ENCODE measurements around the gene DGKH.

DGKH gene, protein sequence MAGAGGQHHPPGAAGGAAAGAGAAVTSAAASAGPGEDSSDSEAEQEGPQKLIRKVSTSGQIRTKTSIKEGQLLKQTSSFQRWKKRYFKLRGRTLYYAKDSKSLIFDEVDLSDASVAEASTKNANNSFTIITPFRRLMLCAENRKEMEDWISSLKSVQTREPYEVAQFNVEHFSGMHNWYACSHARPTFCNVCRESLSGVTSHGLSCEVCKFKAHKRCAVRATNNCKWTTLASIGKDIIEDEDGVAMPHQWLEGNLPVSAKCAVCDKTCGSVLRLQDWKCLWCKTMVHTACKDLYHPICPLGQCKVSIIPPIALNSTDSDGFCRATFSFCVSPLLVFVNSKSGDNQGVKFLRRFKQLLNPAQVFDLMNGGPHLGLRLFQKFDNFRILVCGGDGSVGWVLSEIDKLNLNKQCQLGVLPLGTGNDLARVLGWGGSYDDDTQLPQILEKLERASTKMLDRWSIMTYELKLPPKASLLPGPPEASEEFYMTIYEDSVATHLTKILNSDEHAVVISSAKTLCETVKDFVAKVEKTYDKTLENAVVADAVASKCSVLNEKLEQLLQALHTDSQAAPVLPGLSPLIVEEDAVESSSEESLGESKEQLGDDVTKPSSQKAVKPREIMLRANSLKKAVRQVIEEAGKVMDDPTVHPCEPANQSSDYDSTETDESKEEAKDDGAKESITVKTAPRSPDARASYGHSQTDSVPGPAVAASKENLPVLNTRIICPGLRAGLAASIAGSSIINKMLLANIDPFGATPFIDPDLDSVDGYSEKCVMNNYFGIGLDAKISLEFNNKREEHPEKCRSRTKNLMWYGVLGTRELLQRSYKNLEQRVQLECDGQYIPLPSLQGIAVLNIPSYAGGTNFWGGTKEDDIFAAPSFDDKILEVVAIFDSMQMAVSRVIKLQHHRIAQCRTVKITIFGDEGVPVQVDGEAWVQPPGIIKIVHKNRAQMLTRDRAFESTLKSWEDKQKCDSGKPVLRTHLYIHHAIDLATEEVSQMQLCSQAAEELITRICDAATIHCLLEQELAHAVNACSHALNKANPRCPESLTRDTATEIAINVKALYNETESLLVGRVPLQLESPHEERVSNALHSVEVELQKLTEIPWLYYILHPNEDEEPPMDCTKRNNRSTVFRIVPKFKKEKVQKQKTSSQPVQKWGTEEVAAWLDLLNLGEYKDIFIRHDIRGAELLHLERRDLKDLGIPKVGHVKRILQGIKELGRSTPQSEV

DNA sequence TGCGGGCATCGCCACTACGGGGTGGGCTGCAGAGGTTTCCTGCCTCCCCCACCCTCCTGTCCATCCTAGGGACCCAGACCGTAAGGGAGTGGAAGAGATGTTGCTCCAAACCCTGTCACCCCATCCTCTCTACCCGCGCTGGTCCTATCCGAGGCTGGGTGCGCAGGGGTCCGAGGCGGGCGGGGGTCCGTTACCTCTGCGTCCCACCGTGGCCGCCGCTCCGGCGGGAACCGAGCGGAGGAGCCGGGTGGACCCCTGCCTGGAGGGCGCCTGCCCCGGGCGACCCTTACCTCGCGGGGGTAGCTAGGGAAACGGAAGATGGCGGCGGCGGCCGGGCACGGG lies at the start of gene DGKH:
Gene DGKH, plus strand, starts transcription at position 307 of the 342 bp plus-strand sequence. CDS start 126 bp downstream, outside the sequence.
- no peak for DNase-seq

DNA sequence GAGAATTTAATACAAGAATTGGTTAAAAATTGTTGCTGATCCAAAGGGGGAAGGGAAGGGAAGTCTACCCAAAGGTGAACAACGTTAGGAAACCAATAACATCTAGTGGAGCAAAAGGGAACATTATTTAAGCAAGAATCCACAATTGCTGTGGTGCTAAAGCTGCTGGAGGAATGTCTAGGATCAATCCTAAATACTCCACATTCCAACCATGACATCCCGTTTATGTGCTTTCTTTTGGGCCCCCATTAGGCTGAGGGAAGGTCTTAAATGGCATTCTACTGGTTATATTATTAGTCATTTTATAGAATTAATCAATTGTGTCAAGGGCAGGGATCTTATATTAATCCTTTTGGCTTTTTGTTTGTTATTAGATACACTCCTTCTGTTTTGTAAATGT lies 47.6 kb upstream of the DGKH start:
- DNase-seq: no peak

DNA sequence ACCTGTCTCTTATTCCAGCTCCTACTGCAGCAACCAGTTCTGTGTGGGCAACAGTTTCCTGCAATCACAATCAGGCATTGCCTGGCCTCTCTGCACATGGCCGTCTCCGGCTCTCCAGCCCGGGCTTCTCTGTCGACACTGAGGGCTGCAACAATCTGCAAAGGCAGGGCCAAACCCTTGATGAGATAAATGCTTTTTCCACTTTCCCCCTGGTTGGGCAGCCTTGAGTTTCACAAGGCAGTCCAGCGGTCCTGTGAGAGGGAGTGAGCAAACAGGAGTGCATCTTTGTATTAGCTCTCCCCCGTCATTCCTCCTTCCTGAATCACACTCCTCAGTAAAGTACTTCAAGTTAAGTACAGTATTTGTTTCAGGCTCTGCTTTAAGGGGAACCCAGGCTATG lies 46.9 kb upstream of the DGKH start:
- no peak for DNase-seq

DNA sequence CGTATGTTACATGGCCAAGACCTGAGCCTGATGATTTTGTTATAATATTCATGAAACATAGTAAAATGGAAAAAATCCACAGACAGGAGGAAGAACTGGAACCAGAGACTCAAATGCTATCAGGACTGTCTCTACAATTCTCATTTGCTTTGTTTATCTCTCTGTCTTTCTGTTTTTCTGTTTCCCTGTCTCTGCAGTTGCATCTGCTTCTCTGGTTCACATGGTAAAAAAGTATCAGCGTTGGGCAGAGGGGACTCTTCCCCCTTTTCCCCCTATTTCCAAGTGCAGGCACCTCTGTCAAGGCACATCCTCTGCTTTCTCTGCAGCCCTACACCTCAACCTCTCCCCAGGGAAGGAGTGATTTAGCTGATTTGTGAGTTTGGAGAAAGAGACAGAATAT lies 46.4 kb upstream of the DGKH start:
- DNase-seq: no peak

DNA sequence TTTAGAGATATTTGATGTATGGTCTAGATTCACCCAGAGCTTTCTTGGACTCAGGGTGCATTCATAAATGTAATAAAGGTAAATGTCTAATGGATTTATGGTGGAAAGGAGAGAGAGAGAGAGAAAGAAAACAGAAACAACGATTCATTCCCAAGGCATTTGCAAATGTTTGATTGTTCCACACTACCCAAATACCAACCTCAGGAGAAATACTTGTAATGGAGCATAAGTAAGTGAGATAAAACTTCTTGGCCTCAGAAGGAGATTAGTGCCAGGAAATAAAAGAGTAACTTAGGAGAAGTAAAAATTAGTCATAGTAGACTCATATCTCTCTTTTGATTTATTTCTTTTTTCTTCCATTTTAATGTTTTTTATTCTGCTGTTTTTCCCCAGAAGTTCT lies 40.6 kb upstream of the DGKH start:
- no peak for DNase-seq

DNA sequence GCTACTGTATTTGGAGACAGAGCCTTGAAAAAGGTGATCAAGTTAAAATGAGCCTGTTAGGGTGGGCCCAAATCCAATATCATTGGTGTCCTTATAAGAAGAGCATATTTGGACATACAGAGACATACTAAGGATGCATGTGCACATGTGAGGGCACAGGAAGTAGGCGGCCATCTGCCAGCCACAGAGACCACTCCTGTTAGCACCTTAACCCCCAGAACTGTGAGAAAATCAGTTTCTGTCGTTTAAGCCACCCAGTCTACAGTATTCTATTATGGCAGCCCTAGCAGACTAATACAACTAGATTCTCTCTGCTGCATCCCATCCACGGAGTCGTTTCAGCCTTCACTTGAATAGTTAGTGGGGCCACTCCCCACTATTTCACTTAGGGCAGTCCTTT lies 39.4 kb upstream of the DGKH start:
- no peak for DNase-seq

DNA sequence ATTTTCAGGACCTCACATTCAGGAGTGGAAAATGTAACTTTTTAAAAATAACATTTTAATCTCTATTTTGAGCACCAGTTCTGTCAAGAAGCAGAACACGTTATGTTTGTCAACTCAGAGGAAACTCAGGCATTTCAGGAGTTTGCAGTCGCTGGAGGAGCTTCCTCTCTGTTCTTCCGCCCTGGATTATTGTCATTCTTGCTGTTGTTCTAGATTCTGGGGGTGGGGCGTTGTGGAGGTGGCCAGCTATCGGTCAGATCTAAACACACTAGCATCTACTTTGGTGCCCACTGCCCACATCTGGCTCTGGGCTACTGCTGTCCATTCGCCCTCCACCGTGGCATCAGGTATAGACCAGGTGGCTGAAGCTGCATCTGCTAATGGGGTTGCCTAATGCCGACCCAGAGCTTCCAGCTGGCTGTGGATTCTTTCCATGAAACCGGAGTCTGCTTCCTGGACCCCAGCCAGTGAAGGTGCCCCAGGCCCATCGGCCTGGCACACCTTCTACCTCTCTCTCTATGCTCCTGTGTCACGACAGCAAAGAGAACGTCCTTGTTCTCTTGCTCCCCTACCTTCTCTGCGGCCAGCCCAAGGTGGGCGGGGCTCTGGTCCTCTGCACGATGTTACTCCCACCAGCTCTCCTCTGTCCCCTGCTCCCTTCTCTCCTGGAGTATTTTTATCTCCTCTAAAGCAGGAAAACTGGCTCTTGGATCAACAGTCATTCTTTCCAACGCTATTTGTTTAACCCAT lies 36.7 kb upstream of the DGKH start:
- DNase-seq: no peak

DNA sequence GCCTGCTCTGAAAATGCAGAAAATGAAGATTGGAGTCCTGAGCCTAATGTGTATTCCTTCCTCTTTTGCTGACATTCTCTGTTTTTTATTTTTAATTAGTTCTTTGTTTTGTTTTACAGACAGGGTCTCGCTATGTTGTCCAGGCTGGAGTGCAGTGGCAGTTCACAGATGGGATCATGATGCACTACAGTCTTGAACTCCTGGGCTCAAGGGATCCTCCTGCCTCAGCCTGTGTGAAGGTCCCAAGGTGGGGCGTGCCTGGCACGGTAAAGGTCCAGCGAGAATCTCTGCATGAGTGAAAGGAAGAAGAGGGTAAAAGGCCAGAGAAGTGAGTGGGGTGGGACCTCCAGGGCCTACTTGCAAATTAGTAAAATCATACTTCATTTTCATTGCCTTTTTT lies 34.3 kb upstream of the DGKH start:
- DNase-seq: no peak

DNA sequence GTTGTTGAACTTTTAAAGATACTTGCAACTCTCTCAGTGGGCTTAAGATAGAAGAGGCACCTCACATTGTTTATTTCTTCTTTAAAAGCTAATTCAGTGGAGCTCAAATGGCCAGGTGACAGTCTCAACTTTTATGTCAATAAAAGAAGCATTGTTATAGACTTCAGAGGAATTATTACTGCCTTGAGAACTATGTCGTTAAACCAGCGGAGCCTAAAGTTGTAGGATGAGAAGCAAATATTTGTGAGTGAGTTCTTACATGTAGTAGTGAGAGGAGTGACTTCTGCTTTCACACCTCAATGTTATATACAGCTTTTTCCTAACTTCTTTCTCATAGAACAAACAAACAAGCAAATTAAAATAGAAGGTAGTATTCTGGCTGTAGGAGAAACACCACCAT lies 31.2 kb upstream of the DGKH start:
- no peak for DNase-seq

DNA sequence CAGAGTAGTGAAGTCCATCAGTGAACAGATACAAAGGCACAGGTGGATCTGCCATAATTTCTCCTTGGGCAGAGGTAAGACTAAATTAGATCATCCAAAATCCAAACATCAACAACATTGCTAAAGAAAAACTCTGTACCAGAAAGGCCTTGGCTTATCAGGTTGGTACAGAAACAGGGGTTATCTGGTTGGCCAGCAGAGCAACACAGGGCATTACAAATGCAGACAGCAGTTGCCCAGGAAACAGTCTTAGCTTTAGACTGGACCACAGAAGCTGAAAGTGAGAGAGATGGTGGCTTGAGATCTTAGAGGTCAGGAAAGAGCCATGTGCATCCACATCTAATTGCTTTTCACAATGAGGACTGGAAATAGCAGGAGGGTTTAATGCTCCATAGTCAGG lies 26.6 kb upstream of the DGKH start:
- no peak for DNase-seq

DNA sequence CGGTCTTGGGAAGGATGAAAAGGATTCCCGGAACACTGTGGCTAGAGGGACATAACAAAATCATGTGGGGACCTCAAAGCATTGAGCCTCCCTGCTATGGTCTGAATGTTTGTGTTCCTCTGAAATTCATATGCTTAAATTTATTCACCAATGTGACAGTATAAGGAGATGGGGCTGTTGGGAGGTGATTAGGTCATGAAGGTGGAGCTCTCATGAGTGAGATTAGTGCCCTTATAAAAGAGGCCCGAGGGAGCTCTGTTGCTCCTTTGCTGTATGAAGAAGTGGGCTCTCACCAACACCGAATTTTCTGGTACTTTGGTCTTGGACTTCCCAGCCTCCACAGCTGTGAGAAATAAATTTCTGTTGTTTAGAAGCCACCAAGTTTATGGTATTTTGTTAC lies 26.1 kb upstream of the DGKH start:
- DNase-seq: no peak

DNA sequence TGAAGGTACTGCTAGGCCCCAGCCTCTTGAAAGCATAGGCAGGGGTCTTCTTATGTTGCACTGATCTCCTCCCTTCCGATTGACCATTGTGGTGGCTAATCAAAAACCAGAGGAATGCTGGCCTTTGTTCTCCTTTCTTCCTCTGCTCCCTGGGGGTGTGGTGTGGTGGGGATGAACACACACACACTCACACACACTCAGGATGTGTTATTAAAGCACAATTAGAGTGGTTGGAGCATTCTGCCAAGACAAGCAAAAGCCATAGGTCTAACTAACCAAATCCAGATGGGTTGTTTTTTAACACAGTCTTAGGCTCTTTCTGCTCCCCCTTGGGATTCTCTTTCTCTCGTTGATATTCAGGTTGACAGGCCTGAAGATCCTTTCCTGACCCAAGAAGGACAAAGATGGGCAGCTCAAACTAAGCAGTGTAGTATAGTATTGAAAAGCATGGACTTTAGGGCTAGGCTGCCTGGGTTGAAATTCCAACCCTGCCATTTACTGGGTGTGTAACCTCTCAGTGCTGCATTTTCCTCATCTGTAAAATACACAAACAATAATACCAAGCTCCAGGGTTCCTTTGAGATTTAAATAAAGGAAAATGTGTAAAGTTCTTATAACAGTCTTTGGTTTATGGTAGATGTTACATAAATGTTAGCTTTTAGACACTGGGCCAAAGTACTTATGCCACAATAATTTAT lies 25.5 kb upstream of the DGKH start:
- DNase-seq: no peak

DNA sequence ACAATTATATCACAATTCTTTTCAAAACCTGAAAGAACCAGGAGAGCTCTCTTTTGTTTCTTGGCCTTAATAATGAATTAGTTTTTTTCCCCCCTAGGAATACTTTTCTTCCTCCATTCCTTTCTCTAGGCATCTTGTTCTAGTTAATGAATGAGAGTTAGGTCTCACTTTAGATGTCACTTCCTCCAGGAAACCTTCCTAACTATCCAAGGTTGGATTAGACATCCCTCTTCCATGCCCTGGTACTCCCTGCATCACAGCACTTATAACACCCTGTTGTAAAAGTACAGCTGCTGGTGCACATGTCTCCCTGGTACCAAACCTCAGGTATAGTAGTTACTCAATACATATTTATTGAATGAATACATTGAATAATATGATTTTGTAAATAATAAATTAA lies 21.2 kb upstream of the DGKH start:
- no peak for DNase-seq

DNA sequence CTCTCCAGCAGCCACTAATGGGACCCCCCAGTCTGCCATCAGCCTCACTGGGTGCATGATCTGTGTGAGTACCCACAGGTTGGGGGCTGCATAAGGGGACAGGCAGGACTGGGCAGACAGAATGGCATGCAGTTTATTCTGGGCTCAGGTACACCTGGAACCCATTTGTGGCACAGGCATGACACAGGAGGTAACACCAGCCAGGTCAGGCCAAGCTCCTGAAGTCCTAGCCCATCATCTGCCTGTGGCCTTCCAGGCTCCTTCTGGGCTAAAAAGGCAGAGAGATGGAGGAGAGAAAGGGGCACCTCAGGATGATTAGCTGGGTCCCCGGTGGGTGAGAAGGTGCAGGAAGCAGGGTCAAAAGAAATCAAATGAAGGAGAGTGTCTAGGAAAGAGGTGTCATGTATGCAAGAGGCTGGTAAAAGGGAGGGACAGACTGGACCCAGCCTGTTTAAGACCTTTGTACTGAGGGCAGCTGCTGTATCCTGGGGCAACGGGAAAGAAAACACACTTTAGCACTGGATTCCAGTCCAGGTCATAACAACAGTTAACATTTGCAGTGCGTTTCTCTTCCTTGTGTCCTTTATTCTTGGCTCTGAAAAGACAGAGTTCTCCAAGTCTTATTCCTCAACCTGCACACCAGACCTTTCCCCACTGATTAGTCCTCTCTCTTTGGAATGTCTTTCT lies 20.2 kb upstream of the DGKH start:
- DNase-seq: no peak

DNA sequence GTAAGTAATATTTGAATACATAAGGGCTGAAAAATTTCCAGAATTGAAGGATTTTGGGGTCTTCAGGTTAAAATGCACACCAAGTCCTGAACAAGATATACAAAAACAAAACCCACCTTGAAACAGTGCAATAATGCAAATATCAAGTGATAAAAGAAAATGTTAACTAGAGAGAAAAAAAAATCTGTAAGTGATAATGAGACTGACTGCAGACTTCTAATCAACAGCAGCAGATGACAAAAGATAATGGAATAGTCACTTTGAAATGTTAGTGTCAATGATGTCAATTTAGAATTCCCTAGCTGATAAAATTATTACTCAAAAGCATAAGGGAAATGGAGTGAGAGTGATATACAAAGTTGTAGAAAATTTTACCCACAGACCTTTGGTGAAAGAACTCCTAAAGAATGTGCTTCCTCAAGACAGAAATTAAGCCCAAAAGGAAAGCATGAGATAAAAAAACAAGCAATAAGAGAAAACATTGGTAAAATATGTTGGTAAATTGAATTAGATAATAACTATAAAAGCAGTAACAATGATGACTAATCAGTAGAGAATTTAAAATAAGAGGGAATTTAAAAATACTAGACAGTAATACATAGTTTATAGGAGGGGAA lies 12.4 kb upstream of the DGKH start:
- DNase-seq: no peak

DNA sequence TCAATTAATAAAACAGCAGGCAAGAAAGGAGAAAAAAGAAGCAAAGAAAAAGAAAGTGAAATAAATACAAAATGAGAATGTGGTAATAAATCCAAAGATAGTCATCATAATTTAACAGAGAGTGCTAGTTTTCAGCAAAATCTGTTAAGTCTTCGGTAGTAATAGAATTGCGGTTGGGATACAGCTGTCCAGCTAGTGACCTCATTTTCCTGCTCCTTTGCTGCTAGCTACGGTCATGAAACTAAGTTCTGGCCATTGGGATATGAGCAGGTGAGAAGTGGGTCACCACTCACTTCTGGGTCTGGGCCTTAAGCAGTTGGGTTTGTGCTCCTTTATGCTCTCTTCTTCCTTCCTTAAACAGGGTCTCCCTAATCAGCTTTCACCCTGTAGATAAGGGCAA lies 11.7 kb upstream of the DGKH start:
- DNase-seq: no peak

DNA sequence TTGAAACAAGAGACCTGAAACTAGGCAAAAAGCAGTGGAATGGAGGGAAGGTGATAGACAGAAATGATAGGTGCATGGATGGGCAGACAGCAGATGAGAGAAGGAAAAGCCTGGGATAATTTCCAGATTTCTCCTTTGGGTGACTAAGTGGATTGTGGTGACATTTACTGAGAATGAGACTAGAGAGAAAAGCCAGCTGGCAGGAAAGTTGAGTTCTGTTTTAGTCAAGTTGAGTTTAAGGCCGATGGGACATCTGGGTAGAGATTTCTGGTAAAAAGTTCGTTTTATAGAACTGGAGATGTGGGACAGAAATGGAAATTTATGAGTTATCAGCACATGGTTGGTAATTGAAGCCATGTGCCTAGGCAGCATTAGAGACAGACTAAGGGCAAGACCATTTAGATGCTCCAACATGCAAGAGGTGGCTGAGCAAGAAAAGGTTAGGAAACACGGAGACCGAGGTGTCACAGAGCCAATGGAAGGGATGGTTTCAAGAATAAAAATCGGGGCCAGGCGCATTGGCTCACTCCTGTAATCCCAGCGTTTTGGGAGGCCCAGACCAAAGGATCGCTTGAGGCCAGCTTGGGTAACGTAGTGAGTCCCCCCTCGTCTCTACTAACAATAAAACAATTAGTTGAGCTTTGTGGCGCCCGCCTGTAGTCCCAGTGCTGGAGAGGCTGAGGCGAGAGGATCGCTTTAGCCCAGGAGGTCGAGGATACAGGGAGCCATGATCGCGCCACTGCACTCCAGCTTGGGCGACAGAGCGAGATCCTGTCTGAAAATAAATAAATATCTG lies 9.6 kb upstream of the DGKH start:
- DNase-seq: no peak

DNA sequence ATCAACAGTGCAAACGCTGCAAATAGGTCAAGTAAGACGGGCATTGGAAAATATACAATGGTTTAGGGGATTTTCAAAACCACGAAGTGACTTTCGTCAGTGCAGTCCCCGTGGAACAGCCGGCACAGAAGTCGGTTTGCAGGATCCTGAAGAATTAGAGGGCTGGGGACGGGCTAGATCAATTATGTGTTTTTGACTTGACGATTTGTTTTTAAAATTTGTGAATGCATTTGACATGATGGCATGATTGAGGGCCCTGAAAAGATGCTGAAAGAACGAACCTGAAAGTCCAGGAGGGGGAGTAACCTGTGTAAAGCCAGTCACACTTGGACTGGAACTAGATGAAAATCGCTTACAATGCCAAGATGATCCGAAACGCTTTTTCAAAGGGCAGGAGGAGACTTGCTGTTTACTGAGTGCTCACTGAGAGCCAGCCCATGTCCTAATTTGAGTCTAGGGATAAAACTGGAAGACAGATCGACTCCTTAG lies 8.9 kb upstream of the DGKH start:
- no peak for DNase-seq

DNA sequence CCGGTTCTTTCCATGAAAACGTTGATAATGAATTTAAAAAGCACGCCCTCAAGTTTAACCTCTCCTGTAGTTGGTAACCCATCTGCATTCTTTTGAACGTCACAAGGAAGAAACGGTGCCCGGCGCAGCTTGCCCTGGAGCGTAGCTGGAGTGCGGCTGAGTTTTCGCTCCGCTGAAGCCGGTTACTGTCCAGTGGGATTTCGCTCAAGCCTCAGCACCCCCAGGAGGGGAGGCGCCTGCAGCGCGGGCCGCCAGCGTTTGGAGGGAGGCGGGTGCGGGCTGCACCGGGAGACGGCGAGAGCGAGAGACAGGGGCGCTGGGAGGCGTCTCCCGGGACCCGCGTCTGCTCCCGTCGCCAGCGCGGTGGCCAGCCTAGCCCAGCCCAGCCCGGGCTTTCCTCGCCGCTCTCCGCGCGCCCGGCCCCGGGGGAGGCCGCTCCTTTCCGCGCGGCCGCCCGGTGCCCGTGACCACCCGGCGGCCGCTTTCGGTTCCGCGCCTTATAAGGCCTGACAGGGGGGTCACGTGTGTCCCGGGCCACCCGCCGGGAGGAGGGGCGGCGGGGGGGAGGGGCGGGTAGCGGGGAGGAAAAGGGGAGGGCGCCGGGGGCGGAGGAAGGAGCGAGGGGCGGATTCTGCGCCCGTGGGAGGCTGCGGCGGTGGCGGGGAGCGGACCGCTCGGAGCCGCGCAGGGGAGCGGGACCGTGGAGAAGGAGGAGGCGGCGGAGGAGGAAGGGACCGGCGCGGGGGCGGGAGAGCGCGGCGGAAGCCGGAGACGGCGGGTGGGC lies 8.3 kb upstream of the DGKH start:
- peak; percentile 77 to 80 for DNase-seq

DNA sequence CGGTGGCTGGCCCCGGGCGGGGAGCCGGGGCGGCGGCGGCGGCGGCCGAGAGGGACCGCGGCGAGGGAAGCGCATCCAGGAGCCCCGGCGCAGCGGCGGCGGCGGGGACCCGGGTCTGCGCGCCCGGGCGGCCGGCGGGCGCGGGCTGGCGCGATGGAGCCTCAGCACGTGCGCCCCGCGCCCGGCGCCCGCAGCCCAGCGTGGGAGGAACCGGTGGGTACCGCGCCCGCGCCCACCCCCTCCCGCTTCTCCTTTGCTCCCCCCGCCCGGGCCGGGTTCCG lies 7.8 kb upstream of the DGKH start:
- DNase-seq: no peak
